A549 (cell line): ENCODE data around the gene ARID5A.

Source experiments
- FOSL2 ChIP-seq, 2 experiments: fragments of 450-650 bp in 1 of 2; fragments of >200 bp in 1 of 2; sonication (Bioruptor Twin) in 1 of 2; formaldehyde crosslinking; IDR thresholded peaks; 2 replicates each; pipeline versions ENCODE4 v1.5.0 to v1.6.1; 2016 to 2020; ENCODE audit warnings: mild to moderate bottlenecking in 1 of 2, moderate library complexity in 1 of 2
- POLR2A ChIP-seq: IDR thresholded peaks from 2 replicates; pipeline ENCODE4 v1.6.1; 2012; ENCODE audit warnings: mild to moderate bottlenecking, low read length

GRCh38 chr2:96547731-96548171 is 11.2 kb downstream of the ARID5A start:
- TF ChIP-seq POLR2A (no peak), FOSL2 (IDR thresholded peaks at IDR 0.05) (no peak), FOSL2 (CRISPR knock-in tag; IDR thresholded peaks at IDR 0.05) (no peak)
